HEK293 (cell line): ENCODE measurements around the gene DCAF7.

Source experiments
- CTCF ChIP-seq: fragments of 450-650 bp; formaldehyde crosslinking; IDR thresholded peaks from 2 replicates; pipeline ENCODE4 v1.5.1; 2016; ENCODE audit warnings: missing biosample characterization, missing genetic modification characterization
- REST ChIP-seq: fragments of 450-650 bp; formaldehyde crosslinking; IDR thresholded peaks from 2 replicates; pipeline ENCODE4 v1.5.1; 2016; ENCODE audit warnings: missing biosample characterization, missing genetic modification characterization
- TCF7L2 ChIP-seq: IDR thresholded peaks from 2 replicates; pipeline ENCODE4 v1.6.1; 2011; ENCODE audit warnings: low read depth, mild to moderate bottlenecking, inconsistent platforms, low read length, moderate library complexity, borderline replicate concordance
- YY1 ChIP-seq: fragments of 450-650 bp; formaldehyde crosslinking; IDR thresholded peaks from 2 replicates; pipeline ENCODE4 v1.5.1; 2018; ENCODE audit warnings: missing biosample characterization, missing genetic modification characterization
- ZNF24 ChIP-seq: fragments of 450-650 bp; formaldehyde crosslinking; IDR thresholded peaks from 2 replicates; pipeline ENCODE4 v1.5.1; 2016; ENCODE audit warnings: missing biosample characterization, missing genetic modification characterization
- ZNF510 ChIP-seq: fragments of 450-650 bp; formaldehyde crosslinking; IDR thresholded peaks from 2 replicates; pipeline ENCODE4 v1.5.1; 2018; ENCODE audit warnings: mild to moderate bottlenecking, missing genetic modification characterization, missing biosample characterization; ENCODE audit not compliant: insufficient replicate concordance
- ZNF518A ChIP-seq: fragments of 450-650 bp; formaldehyde crosslinking; conservative IDR thresholded peaks from 2 replicates; pipeline ENCODE4 v1.5.1; 2016; ENCODE audit warnings: low read depth, missing biosample characterization, missing genetic modification characterization
- ZNF548 ChIP-seq: fragments of 450-650 bp; formaldehyde crosslinking; IDR thresholded peaks from 2 replicates; pipeline ENCODE4 v1.5.1; 2016; ENCODE audit warnings: missing biosample characterization, missing genetic modification characterization
- ZNF621 ChIP-seq: fragments of 450-650 bp; formaldehyde crosslinking; IDR thresholded peaks from 2 replicates; pipeline ENCODE4 v1.5.1; 2017; ENCODE audit warnings: missing biosample characterization, missing genetic modification characterization
- ZSCAN30 ChIP-seq: fragments of 450-650 bp; IDR thresholded peaks from 2 replicates; pipeline ENCODE4 v1.5.1; 2018; ENCODE audit warnings: missing biosample characterization, mild to moderate bottlenecking, missing genetic modification characterization, moderate library complexity
- ZSCAN5A ChIP-seq: fragments of 450-650 bp; formaldehyde crosslinking; IDR thresholded peaks from 2 replicates; pipeline ENCODE4 v1.5.1; 2016; ENCODE audit warnings: missing biosample characterization, missing genetic modification characterization

- TF ChIP-seq CTCF (no peak), YY1 (tag by site-specific recombination) (no peak), REST (no peak), ZNF510 (tag by site-specific recombination) (no peak), ZSCAN30 (no peak), ZNF518A (no peak), ZSCAN5A (tag by site-specific recombination) (no peak), ZNF24 (tag by site-specific recombination) (no peak), ZNF548 (tag by site-specific recombination) (no peak), ZNF621 (no peak), TCF7L2 (no peak)
These were observed 84.5 kb downstream of the DCAF7 start for GRCh38 chr17:63634816-63635215.
